B cell (primary cell): ENCODE measurements around the gene CORO2A. TPM values are rescaled to one million over a fixed set of nuclear protein-coding genes. Genes with fewer than 3 reads are reported as not detected.
A peak's percentile ranks its signal among the peaks of the same experiment; 100 is the strongest.

Experiments
- ATAC-seq: fragments of 200-7000 bp; cut with Tn5 transposase; one replicate; pipeline ENCODE4 v1.10.0; 2021; ENCODE audit warnings: low read depth, mild to moderate bottlenecking, moderate number of reproducible peaks, moderate library complexity
- CTCF ChIA-PET: fragments of 350-600 bp; sonication (Branson Sonifier 250); formaldehyde crosslinking; loops from one replicate; lab custom pipeline; 2021; ENCODE audit warnings: antibody characterized with exemption, inconsistent platforms; lab: Charles Lee
- POLR2A ChIA-PET: fragments of 350-600 bp; sonication (Branson Sonifier 250); formaldehyde crosslinking; loops from one replicate; lab custom pipeline; 2021; ENCODE audit warnings: antibody characterized with exemption; lab: Charles Lee
- DNase-seq: peaks from one replicate; pipeline ENCODE4 v3.0.0; 2013
- H2AFZ ChIP-seq: 2 replicates; pipeline ENCODE4 v1.6.1; 2012; ENCODE audit warnings: mild to moderate bottlenecking, low read depth, low read length; ENCODE audit not compliant: insufficient read depth, poor library complexity, severe bottlenecking
- H3K27ac ChIP-seq, 2 donors: 1 replicate in 1 of 2; 2 replicates in 1 of 2; pipeline ENCODE4 v1.5.1; 2012 to 2013; ENCODE audit warnings: low read length in 2 of 2, mild to moderate bottlenecking in 2 of 2, moderate library complexity in 1 of 2
- H3K27me3 ChIP-seq, 4 experiments: fragments of 200-600 bp in 1 of 4; sonication (generic) in 1 of 4; replicated peaks in 1 of 4; 1 replicate in 2 of 4; 2 replicates in 2 of 4; pipeline versions ENCODE4 v1.6.1 to v1.7.0; 2013 to 2016; ENCODE audit warnings: low read length in 3 of 4, mild to moderate bottlenecking in 2 of 4, mixed read lengths in 1 of 4, moderate library complexity in 1 of 4; ENCODE audit not compliant: insufficient read depth in 4 of 4, control insufficient read depth in 3 of 4; ENCODE audit errors: control extremely low read depth in 1 of 4
- H3K36me3 ChIP-seq, 2 experiments: replicated peaks in 1 of 2; 1 replicate in 1 of 2; 2 replicates in 1 of 2; pipeline versions ENCODE4 v1.6.1 to v1.7.1; 2013; ENCODE audit warnings: low read length in 1 of 2; ENCODE audit not compliant: insufficient read depth in 2 of 2, control insufficient read depth in 1 of 2; ENCODE audit errors: control extremely low read depth in 1 of 2, extremely low read depth in 1 of 2
- H3K4me1 ChIP-seq, 2 donors: fragments of 200-600 bp in 1 of 2; sonication (generic) in 1 of 2; 1 replicate in 1 of 2; 2 replicates in 1 of 2; pipeline versions ENCODE4 v1.5.1 to v1.6.1; 2013 to 2017; ENCODE audit warnings: low read length in 2 of 2; ENCODE audit not compliant: control insufficient read depth in 2 of 2, insufficient read depth in 2 of 2
- H3K4me2 ChIP-seq: replicated peaks from 2 replicates; pipeline ENCODE3; 2012; ENCODE audit warnings: mild to moderate bottlenecking, low read depth, low read length; ENCODE audit not compliant: poor library complexity, severe bottlenecking
- H3K4me3 ChIP-seq, 5 experiments: fragments of 200-600 bp in 1 of 5; sonication (generic) in 1 of 5; 1 replicate in 3 of 5; 2 replicates in 2 of 5; pipeline versions ENCODE4 v1.5.1 to v1.7.0; 2011 to 2016; ENCODE audit warnings: low read length in 4 of 5, mild to moderate bottlenecking in 4 of 5, low read depth in 2 of 5, control low read depth in 1 of 5, moderate library complexity in 1 of 5; ENCODE audit not compliant: insufficient read depth in 1 of 5; ENCODE audit errors: control extremely low read depth in 1 of 5, extremely low read depth in 1 of 5
- H3K79me2 ChIP-seq: fragments of 200-600 bp; sonication (generic); one replicate; pipeline ENCODE4 v1.6.0; 2016; ENCODE audit warnings: low read length; ENCODE audit not compliant: control insufficient read depth, insufficient read depth
- H3K9ac ChIP-seq: fragments of 200-600 bp; sonication (generic); 2 replicates; pipeline ENCODE4 v1.6.1; 2017; ENCODE audit warnings: mild to moderate bottlenecking, low read length, moderate library complexity
- H3K9me3 ChIP-seq, 3 donors: one replicate each; pipeline versions ENCODE4 v1.6.1 to v1.7.1; 2013; ENCODE audit warnings: low read length in 2 of 3; ENCODE audit not compliant: control insufficient read depth in 2 of 3, insufficient read depth in 1 of 3; ENCODE audit errors: control extremely low read depth in 1 of 3
- H4K20me1 ChIP-seq: 2 replicates; pipeline ENCODE4 v1.6.0; 2012; ENCODE audit warnings: mild to moderate bottlenecking, low read length; ENCODE audit not compliant: insufficient read depth, control insufficient read depth, poor library complexity, severe bottlenecking
- H3K27ac Mint-ChIP-seq: one replicate; pipeline ENCODE4 v1.8.0; 2021; ENCODE audit warnings: mixed read lengths
- H3K27me3 Mint-ChIP-seq: one replicate; pipeline ENCODE4 v1.8.0; 2021; ENCODE audit warnings: mixed read lengths
- H3K4me1 Mint-ChIP-seq: one replicate; pipeline ENCODE4 v1.8.0; 2021; ENCODE audit warnings: mixed read lengths
- H3K4me3 Mint-ChIP-seq: one replicate; pipeline ENCODE4 v1.8.0; 2021; ENCODE audit warnings: mixed read lengths
- H3K9me3 Mint-ChIP-seq: one replicate; pipeline ENCODE4 v1.8.0; 2022; ENCODE audit warnings: mixed read lengths; ENCODE audit not compliant: insufficient read depth
- EZH2 ChIP-seq: IDR thresholded peaks from 2 replicates; pipeline ENCODE4 v1.6.1; 2012; ENCODE audit warnings: borderline replicate concordance, low read depth, mild to moderate bottlenecking, moderate library complexity, low read length; ENCODE audit not compliant: insufficient read depth, poor library complexity, severe bottlenecking
- WGBS: methylation state at CpG from one replicate; pipeline ENCODE4 v1.1.5; 2013; ENCODE audit warnings: missing lambda C conversion rate; ENCODE audit not compliant: insufficient coverage; 5-methylcytosine and 5-hydroxymethylcytosine counted together
- intact Hi-C: fragments of 100-400 bp; cut with micrococcal nuclease; formaldehyde crosslinking; loops from one replicate; pipeline ENCODE4 v1.10.0; 2022
- polyA plus RNA-seq: library from polyadenylated mRNA; depleted of rRNA; stranded (reverse); fragments of >200 nt; gene quantifications from 2 replicates; pipeline ENCODE4 v1.2.3, GENCODE V29; 2012
- total RNA-seq, 2 donors: library from RNA; stranded (reverse); fragments of 120-200 nt in 1 of 2; gene quantifications; 1 replicate in 1 of 2; 2 replicates in 1 of 2; pipeline versions ENCODE4 v1.2.3 to v1.2.4, GENCODE V29; 2013 to 2022
- TF ChIP-seq, protein P1 (sequence below): fragments of 200-600 bp; IDR thresholded peaks from one replicate; pipeline ENCODE4 v1.8.0; 2022; ENCODE audit warnings: antibody characterized with exemption, mild to moderate bottlenecking

The CORO2A gene
- total and polyA plus RNA-seq, 2 donors (not counting 1 experiment from before 2014, with no cell fraction given): 1.1 to 2.0 TPM

DNA sequence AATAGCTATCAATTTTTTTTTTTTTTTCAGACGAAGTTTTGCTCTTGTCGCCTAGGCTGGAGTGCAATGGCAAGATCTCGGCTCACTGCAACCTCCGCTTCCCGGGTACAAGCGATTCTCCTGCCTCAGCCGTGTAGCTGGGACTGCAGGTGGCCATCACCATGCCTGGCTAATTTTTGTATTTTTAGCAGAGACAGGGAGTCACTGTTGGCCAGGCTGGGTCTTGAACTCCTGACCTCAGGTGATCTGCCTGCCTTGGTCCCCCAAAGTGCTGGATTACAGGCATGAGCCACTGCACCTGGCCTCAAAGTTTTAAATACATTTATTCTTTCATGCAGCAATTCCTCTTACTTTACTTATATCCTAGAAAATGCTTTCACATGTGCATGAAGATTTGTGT lies 91.0 kb downstream of the CORO2A start:
- Histone ChIP-seq H3K27me3 (no peaks in the 10 kb centered on the region), H3K4me2 (peak overlapping the region; percentile 46), H3K4me3 (peak overlapping the region in 1 of 5 experiments; percentile 22), H3K4me1 (peaks cover 78 to 83% of the 10 kb centered on the region in 2 donors), H4K20me1 (no peaks in the 10 kb centered on the region), H2AFZ (peak overlapping the region; percentile 47), H3K9ac (no peak overlapping the region), H3K9me3 (no peaks in the 10 kb centered on the region), H3K36me3 (peaks cover 0 to 17% of the 10 kb centered on the region in 2 experiments), H3K27ac (peak overlapping the region; percentile 66 to 74), H3K79me2 (peaks cover 46% of the 10 kb centered on the region)
- Mint-ChIP-seq H3K27ac (peak overlapping the region; percentile 81), H3K4me3 (peak overlapping the region; percentile 68), H3K9me3 (no peaks in the 10 kb centered on the region), H3K4me1 (peaks cover 74% of the 10 kb centered on the region), H3K27me3 (no peaks in the 10 kb centered on the region)
- WGBS: 53% methylated on average over 7 of the region's 7 CpGs
- ATAC-seq (no peak), DNase-seq (no peak)
- intact Hi-C loops: loop anchor here (1.0 to 10.0 kb wide), 5 partner anchors 13 to 1687 kb away; partner anchors contain the start of genes ANP32B, CORO2A, NANS and ZNF367
- CTCF ChIA-PET: interaction anchor here (0.7 to 2.0 kb wide), 16 partner anchors 13 to 214 kb away, joined by 3 to 16 read pairs (median 4); partner anchors contain the start of genes TBC1D2, TRIM14 and TRMO
- no peak for TF ChIP-seq EZH2
- TF ChIP-seq, protein P1, sequence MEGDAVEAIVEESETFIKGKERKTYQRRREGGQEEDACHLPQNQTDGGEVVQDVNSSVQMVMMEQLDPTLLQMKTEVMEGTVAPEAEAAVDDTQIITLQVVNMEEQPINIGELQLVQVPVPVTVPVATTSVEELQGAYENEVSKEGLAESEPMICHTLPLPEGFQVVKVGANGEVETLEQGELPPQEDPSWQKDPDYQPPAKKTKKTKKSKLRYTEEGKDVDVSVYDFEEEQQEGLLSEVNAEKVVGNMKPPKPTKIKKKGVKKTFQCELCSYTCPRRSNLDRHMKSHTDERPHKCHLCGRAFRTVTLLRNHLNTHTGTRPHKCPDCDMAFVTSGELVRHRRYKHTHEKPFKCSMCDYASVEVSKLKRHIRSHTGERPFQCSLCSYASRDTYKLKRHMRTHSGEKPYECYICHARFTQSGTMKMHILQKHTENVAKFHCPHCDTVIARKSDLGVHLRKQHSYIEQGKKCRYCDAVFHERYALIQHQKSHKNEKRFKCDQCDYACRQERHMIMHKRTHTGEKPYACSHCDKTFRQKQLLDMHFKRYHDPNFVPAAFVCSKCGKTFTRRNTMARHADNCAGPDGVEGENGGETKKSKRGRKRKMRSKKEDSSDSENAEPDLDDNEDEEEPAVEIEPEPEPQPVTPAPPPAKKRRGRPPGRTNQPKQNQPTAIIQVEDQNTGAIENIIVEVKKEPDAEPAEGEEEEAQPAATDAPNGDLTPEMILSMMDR: no peak
- POLR2A ChIA-PET: interaction anchor here (0.6 to 1.5 kb wide), 8 partner anchors 15 to 1246 kb away, joined by 3 to 13 read pairs (median 6); partner anchors contain the start of genes NANS, TBC1D2, TRIM14 and TRMO

- Histone ChIP-seq H3K9me3 (no peaks in the 10 kb centered on the region), H3K4me1 (peaks cover 68 to 73% of the 10 kb centered on the region in 2 donors), H3K4me3 (no peak overlapping the region), H3K36me3 (peaks cover 0 to 17% of the 10 kb centered on the region in 2 experiments), H3K27me3 (no peaks in the 10 kb centered on the region), H2AFZ (no peak overlapping the region), H3K27ac (peak overlapping the region in 1 of 2 donors; percentile 19), H3K79me2 (peaks cover 50% of the 10 kb centered on the region), H3K4me2 (peak overlapping the region; percentile 10), H3K9ac (no peak overlapping the region), H4K20me1 (no peaks in the 10 kb centered on the region)
- TF ChIP-seq, protein P1: no peak
- no peak for TF ChIP-seq EZH2
- ATAC-seq (no peak), DNase-seq (no peak)
- intact Hi-C loops: loop anchor here (5.0 to 10.0 kb wide), 4 partner anchors 43 to 1686 kb away; partner anchors contain the start of genes ANP32B, CORO2A, NANS and ZNF367
- Mint-ChIP-seq H3K27me3 (no peaks in the 10 kb centered on the region), H3K4me3 (no peak overlapping the region), H3K27ac (no peak overlapping the region), H3K4me1 (peaks cover 65% of the 10 kb centered on the region), H3K9me3 (no peaks in the 10 kb centered on the region)
- POLR2A ChIA-PET: no interaction called here
- CTCF ChIA-PET: interaction anchor here (1.1 to 2.0 kb wide), 2 partner anchors 12 to 18 kb away, joined by 4 to 16 read pairs; partner anchors contain the start of gene TRIM14
Observed at GRCh38 chr9:98100456-98100855, 92.0 kb downstream of the CORO2A start.
